Measurements from ENCODE around the gene RGL2. TPM values are rescaled to one million over a fixed set of nuclear protein-coding genes. Genes with fewer than 3 reads are reported as not detected.
A peak's percentile ranks its signal among the peaks of the same experiment; 100 is the strongest.
"Not testable (repeated sequence)": the region's sequence is repeated elsewhere in the genome, so short reads cannot be mapped to it uniquely, and the experiment has no call there.

RGL2 gene
- total RNA-seq: 10 to 100 TPM; 11.6 to 15.8 (median 15.4) TPM

DNA sequence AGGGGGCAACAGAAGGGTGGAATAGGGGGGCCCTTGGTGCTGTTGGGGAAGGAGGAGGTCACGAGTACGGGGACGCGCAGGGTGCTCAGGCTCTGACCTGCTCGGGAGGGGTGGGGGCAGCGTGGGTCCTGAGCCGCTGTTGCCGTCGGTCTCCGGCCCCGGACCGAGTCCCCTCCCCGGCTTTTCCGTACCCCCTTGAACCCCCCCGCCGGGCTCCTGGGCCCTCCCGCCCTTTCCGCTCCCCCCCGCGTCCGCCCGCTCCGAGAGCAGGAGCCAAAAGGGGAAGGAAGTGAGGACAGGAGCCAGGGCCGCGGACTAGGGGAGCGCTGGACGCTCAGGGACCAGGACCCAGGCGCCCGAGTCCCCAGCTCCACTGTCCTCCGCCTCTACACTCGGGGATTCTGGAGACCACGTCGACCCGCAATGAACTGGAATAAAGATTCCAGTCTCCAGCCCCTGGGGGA lies at the start of gene RGL2:
Gene RGL2 (minus strand): TSS at position 170 of the 464 bp plus-strand sequence. CDS start 332 bp downstream, outside the sequence.
- peaks cover 21% of the 10 kb centered on the region for H3K36me3 Mint-ChIP-seq (ENCODE audit: insufficient read depth)
- peak; percentile 52 for DNase-seq
- H3K4me3 Mint-ChIP-seq: peak within 1 kb of the TSS; percentile 94
- no peaks in the 10 kb centered on the region for H3K27me3 Mint-ChIP-seq (ENCODE audit: low read depth)
- peak; percentile 27 to 29 for ATAC-seq
- peaks cover 36% of the 10 kb centered on the region for H3K4me1 Mint-ChIP-seq (ENCODE audit: low read depth)
- H3K9me3 Mint-ChIP-seq: no peaks in the 10 kb centered on the region

GRCh38 chr6:33347816-33348215 lies 49.1 kb upstream of the RGL2 start:
- Mint-ChIP-seq H3K4me1 (ENCODE audit: low read depth) (peaks cover 30% of the 10 kb centered on the region), H3K36me3 (ENCODE audit: insufficient read depth) (no peaks in the 10 kb centered on the region), H3K4me3 (no peak overlapping the region), H3K9me3 (no peaks in the 10 kb centered on the region), H3K27me3 (ENCODE audit: low read depth) (no peaks in the 10 kb centered on the region)
- ATAC-seq: no peak
- DNase-seq: no peak

- H3K27me3 Mint-ChIP-seq (ENCODE audit: low read depth); ATAC-seq; H3K36me3 Mint-ChIP-seq (ENCODE audit: insufficient read depth); DNase-seq; H3K4me3 Mint-ChIP-seq; H3K9me3 Mint-ChIP-seq: not testable (repeated sequence)
- H3K4me1 Mint-ChIP-seq (ENCODE audit: low read depth): peaks cover 30% of the 10 kb centered on the region
Measured at GRCh38 chr6:33346972-33347371, 48.2 kb upstream of the RGL2 start.

- Mint-ChIP-seq H3K36me3 (ENCODE audit: insufficient read depth) (no peaks in the 10 kb centered on the region), H3K4me1 (ENCODE audit: low read depth) (peaks cover 34% of the 10 kb centered on the region)
- ATAC-seq: peak; percentile 64 to 71
Measured at GRCh38 chr6:33344701-33345697, 46.3 kb upstream of the RGL2 start.

DNA sequence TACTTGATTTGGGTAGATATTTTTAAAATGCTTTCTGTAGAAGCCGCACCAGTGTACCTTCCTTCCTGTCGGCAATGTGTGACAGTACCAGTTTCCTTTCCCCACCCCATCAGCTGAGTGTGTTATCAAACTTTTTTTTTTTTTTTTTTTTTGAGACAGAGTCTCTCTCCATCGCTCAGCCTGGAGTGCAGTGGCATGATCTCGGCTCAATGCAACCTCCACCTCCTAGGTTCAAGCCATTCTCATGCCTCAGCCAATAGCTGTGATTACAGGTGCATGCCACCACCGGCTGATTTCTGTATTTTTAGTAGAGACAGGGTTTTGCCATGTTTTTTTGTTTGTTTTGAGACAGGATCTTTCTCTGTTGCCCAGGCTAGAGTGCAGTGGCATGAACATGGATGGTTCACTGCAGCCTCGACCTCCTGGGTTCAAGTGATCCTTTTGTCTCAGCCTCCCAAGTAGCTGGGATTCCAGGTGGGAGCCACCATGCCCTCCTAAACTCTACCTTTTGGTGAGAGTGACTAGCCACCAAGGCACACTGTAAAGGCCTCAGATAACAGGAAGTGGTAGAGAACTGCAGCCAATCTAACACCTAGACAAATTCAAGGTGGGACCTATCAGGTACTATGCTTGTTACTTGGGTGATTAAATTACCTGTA lies 45.3 kb upstream of the RGL2 start:
- ATAC-seq (peak; percentile 64), DNase-seq (peak; percentile 43)
- Mint-ChIP-seq H3K36me3 (ENCODE audit: insufficient read depth) (no peaks in the 10 kb centered on the region), H3K4me3 (peak overlapping the region; percentile 58), H3K27me3 (ENCODE audit: low read depth) (no peaks in the 10 kb centered on the region), H3K9me3 (no peaks in the 10 kb centered on the region), H3K4me1 (ENCODE audit: low read depth) (peaks cover 36% of the 10 kb centered on the region)

More at GRCh38 chr6:33344701-33345697, 46.3 kb upstream of the RGL2 start:
- DNase-seq: peak; percentile 57
- Mint-ChIP-seq H3K27me3 (ENCODE audit: low read depth) (no peaks in the 10 kb centered on the region), H3K4me3 (peak overlapping the region; percentile 69), H3K9me3 (no peaks in the 10 kb centered on the region)

DNA sequence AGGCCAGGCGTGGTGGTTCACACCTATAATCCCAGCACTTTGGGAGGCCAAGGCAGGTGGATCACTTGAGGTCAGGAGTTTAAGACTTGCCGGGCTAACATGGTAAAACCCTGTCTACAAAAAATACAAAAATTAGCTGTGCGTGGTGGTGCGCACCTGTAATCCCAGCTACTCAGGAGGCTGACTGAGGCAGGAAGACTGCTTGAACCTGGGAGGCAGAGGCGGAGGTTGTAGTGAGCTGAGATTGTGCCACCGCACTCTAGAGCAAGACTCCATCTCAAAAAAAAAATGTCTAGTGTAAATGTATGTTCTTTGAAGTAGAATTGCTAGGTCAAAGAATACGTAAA lies 44.8 kb upstream of the RGL2 start:
- not testable (repeated sequence) for H3K9me3 Mint-ChIP-seq; DNase-seq; H3K36me3 Mint-ChIP-seq (ENCODE audit: insufficient read depth); H3K27me3 Mint-ChIP-seq (ENCODE audit: low read depth)
- H3K4me3 Mint-ChIP-seq: peak overlapping the region; percentile 58
- H3K4me1 Mint-ChIP-seq (ENCODE audit: low read depth): peaks cover 36% of the 10 kb centered on the region
- peak; percentile 9 to 16 for ATAC-seq

GRCh38 chr6:33339193-33339592 lies 40.5 kb upstream of the RGL2 start:
- H3K36me3 Mint-ChIP-seq (ENCODE audit: insufficient read depth): no peaks in the 10 kb centered on the region
- H3K4me1 Mint-ChIP-seq (ENCODE audit: low read depth): peaks cover 18% of the 10 kb centered on the region
- H3K27me3 Mint-ChIP-seq (ENCODE audit: low read depth): no peaks in the 10 kb centered on the region
- DNase-seq: no peak
- no peaks in the 10 kb centered on the region for H3K9me3 Mint-ChIP-seq
- no peak overlapping the region for H3K4me3 Mint-ChIP-seq
- ATAC-seq: no peak

DNA sequence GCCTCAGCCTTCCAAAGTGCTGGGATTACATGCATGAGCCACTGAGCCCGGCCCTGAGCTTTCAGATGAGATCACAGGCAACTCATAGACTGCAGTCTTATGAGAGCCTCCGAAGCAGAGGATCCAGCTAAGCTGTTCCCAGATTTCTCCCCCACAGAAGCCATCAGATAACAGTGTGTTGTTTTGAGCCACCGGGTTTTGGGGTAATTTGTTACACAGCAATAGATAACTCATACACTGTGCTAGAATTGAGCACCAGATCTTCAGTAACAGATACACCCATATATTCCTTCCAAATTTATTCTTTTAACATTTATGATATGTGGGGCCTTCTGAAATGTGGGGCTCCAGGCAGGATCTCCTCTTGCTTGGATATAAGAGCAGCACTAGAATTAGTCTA lies 37.8 kb upstream of the RGL2 start:
- no peak for ATAC-seq
- Mint-ChIP-seq H3K4me1 (ENCODE audit: low read depth) (peaks cover 12% of the 10 kb centered on the region), H3K9me3 (no peaks in the 10 kb centered on the region), H3K4me3 (no peak overlapping the region), H3K27me3 (ENCODE audit: low read depth) (no peaks in the 10 kb centered on the region), H3K36me3 (ENCODE audit: insufficient read depth) (no peaks in the 10 kb centered on the region)
- no peak for DNase-seq

DNA sequence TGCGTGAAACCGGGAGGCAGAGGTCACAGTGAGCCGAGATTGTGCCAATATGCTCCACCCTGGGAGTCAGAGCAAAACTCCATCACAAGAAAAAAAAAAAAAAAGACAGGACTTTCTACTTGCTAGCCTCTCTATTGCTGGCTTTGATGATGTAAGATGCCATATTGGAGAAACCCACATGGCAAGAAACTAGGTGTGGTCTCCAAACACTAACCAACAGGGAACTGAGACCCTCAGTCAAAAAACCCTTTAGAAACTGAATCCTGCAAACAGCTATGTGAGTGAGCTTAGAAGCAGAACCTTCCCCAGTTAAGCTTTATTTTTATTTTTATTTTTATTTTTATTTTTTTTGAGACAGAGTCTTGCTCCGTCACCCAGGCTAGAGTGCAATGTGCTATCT lies 37.2 kb upstream of the RGL2 start:
- ATAC-seq (no peak), DNase-seq (no peak)
- no peaks in the 10 kb centered on the region for H3K36me3 Mint-ChIP-seq (ENCODE audit: insufficient read depth)
- H3K27me3 Mint-ChIP-seq (ENCODE audit: low read depth): no peaks in the 10 kb centered on the region
- H3K4me1 Mint-ChIP-seq (ENCODE audit: low read depth): peaks cover 12% of the 10 kb centered on the region
- no peak overlapping the region for H3K4me3 Mint-ChIP-seq
- no peaks in the 10 kb centered on the region for H3K9me3 Mint-ChIP-seq

- DNase-seq (no peak), ATAC-seq (no peak)
- Mint-ChIP-seq H3K4me3 (no peak overlapping the region), H3K36me3 (ENCODE audit: insufficient read depth) (no peaks in the 10 kb centered on the region), H3K27me3 (ENCODE audit: low read depth) (no peaks in the 10 kb centered on the region), H3K4me1 (ENCODE audit: low read depth) (peaks cover 6% of the 10 kb centered on the region), H3K9me3 (no peaks in the 10 kb centered on the region)
Measured at GRCh38 chr6:33333666-33334065, 34.9 kb upstream of the RGL2 start.

DNA sequence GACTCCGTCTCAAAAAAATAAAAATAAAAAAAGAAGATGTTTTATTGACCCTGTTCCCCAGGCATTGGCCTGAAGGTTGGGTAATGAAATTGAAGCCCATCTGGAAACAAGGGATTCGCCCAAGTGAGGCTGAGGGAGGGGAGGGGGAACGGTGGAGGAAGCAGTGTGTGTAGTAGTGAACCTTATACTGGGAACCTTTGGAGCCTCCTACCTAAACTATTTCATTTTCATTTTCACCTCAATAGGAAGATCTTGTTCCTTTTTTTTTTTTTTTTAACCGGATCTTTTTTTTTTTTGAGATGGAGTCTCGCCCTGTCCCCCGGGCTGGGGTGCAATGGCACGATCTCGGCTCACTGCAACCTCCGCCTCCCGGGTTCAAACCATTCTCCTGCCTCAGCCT lies 32.0 kb upstream of the RGL2 start:
- H3K4me3 Mint-ChIP-seq: no peak overlapping the region
- ATAC-seq (no peak), DNase-seq (no peak)
- H3K27me3 Mint-ChIP-seq (ENCODE audit: low read depth): no peaks in the 10 kb centered on the region
- H3K9me3 Mint-ChIP-seq: no peaks in the 10 kb centered on the region
- peaks cover 6% of the 10 kb centered on the region for H3K4me1 Mint-ChIP-seq (ENCODE audit: low read depth)
- H3K36me3 Mint-ChIP-seq (ENCODE audit: insufficient read depth): no peaks in the 10 kb centered on the region

- H3K4me3 Mint-ChIP-seq: no peak overlapping the region
- no peak for DNase-seq
- H3K27me3 Mint-ChIP-seq (ENCODE audit: low read depth): no peaks in the 10 kb centered on the region
- no peaks in the 10 kb centered on the region for H3K36me3 Mint-ChIP-seq (ENCODE audit: insufficient read depth)
- no peak for ATAC-seq
- no peaks in the 10 kb centered on the region for H3K9me3 Mint-ChIP-seq
- H3K4me1 Mint-ChIP-seq (ENCODE audit: low read depth): peaks cover 7% of the 10 kb centered on the region
Measured at GRCh38 chr6:33329058-33329457, 30.3 kb upstream of the RGL2 start.

DNA sequence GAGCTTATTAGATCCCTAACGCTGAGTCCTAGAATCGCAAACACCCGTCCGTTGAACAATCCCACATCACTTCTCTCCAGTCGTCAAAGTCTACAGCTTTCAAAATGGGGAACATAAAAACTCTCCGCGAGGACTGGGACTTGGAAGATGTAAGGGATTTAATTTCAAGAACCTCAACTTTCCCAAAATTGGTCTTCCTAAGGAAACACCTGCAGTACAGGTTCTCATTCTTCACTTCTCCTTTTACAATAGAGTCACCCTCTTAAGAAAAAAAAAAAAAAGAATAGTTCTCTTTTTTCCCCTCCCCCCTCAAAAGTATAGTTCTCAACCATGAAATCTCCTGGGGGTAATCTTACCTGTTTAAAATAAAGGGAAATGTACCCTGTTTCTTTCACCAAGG lies 25.4 kb upstream of the RGL2 start:
- no peaks in the 10 kb centered on the region for H3K27me3 Mint-ChIP-seq (ENCODE audit: low read depth)
- ATAC-seq: no peak
- H3K9me3 Mint-ChIP-seq: no peaks in the 10 kb centered on the region
- peaks cover 16% of the 10 kb centered on the region for H3K36me3 Mint-ChIP-seq (ENCODE audit: insufficient read depth)
- H3K4me1 Mint-ChIP-seq (ENCODE audit: low read depth): peaks cover 44% of the 10 kb centered on the region
- no peak for DNase-seq
- H3K4me3 Mint-ChIP-seq: peak overlapping the region; percentile 98

DNA sequence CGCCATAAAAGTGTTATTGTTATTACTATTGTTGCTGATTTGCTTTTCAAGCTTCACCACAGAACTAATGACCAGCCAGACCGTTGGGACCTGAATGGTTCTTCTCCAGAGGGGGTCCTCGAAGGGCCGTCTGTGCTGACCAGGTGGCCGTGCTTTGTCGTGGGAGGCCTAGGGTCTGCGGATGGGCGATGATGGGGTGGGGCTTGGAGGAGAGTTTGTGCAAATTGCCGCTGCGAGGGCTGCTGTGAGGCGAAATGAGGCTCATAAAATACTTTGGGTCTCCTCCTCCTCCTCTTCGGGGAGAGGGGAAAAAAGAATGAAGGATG lies 24.8 kb upstream of the RGL2 start:
- Mint-ChIP-seq H3K36me3 (ENCODE audit: insufficient read depth) (peaks cover 19% of the 10 kb centered on the region), H3K27me3 (ENCODE audit: low read depth) (no peaks in the 10 kb centered on the region), H3K4me3 (peak overlapping the region; percentile 98), H3K9me3 (no peaks in the 10 kb centered on the region), H3K4me1 (ENCODE audit: low read depth) (peaks cover 50% of the 10 kb centered on the region)
- DNase-seq: no peak
- ATAC-seq: no peak

- no peak for DNase-seq
- no peaks in the 10 kb centered on the region for H3K27me3 Mint-ChIP-seq (ENCODE audit: low read depth)
- H3K36me3 Mint-ChIP-seq (ENCODE audit: insufficient read depth): peaks cover 21% of the 10 kb centered on the region
- H3K4me3 Mint-ChIP-seq: peak overlapping the region; percentile 98
- H3K4me1 Mint-ChIP-seq (ENCODE audit: low read depth): peaks cover 67% of the 10 kb centered on the region
- no peak for ATAC-seq
- no peaks in the 10 kb centered on the region for H3K9me3 Mint-ChIP-seq
Measured at GRCh38 chr6:33321227-33321626, 22.5 kb upstream of the RGL2 start.
